GM18502 (cell line): Measurements from ENCODE around the gene TTLL13.
A peak's percentile ranks its signal among the peaks of the same experiment; 100 is the strongest.
"Not testable (repeated sequence)": the region's sequence is repeated elsewhere in the genome, so short reads cannot be mapped to it uniquely, and the experiment has no call there.

Experiments
- ATAC-seq: cut with Tn5 transposase; IDR thresholded peaks from one replicate; pipeline ENCODE4 v1.9.1; 2021; ENCODE audit warnings: mild to moderate bottlenecking; ENCODE audit not compliant: unreplicated experiment, poor library complexity

TTLL13 gene

GRCh38 chr15:90234096-90234988 is 15.0 kb upstream of the TTLL13 start, which contains the start of gene GDPGP1:
Gene GDPGP1, plus strand, starts transcription at chr15:90234209. Its CDS starts 6,700 bp downstream, at chr15:90240909.
- peak; percentile 68 for ATAC-seq

GRCh38 chr15:90239371-90239770 is 10.0 kb upstream of the TTLL13 start:
- ATAC-seq = no peak

- ATAC-seq = no peak
Measured at GRCh38 chr15:90240856-90241255, 8.5 kb upstream of the TTLL13 start.

GRCh38 chr15:90241343-90242192 is 7.8 kb upstream of the TTLL13 start:
- ATAC-seq = no peak

- ATAC-seq = no peak
Measured at GRCh38 chr15:90243943-90244639, 5.3 kb upstream of the TTLL13 start.

- ATAC-seq = no peak
Measured at GRCh38 chr15:90248789-90249202, 560 bp upstream of the TTLL13 start.

GRCh38 chr15:90257776-90258175 is 8.4 kb downstream of the TTLL13 start:
- ATAC-seq = no peak

- ATAC-seq = peak; percentile 75
Measured at GRCh38 chr15:90259524-90259923, 10.2 kb downstream of the TTLL13 start.

- not testable (repeated sequence) for ATAC-seq
Measured at GRCh38 chr15:90260731-90261130, 11.4 kb downstream of the TTLL13 start.

- ATAC-seq = no peak
Measured at GRCh38 chr15:90261811-90262210, 12.5 kb downstream of the TTLL13 start.

GRCh38 chr15:90262426-90262825 is 13.1 kb downstream of the TTLL13 start:
- ATAC-seq = no peak

GRCh38 chr15:90264671-90265070 is 15.3 kb downstream of the TTLL13 start:
- no peak for ATAC-seq

GRCh38 chr15:90265271-90266060 is 16.1 kb downstream of the TTLL13 start, which contains the start of gene NGRN:
Gene NGRN, plus strand, starts transcription at chr15:90265672. Its CDS starts 41 bp downstream, at chr15:90265713.
- ATAC-seq = peak; percentile 96

GRCh38 chr15:90266061-90266431 is 16.7 kb downstream of the TTLL13 start:
- ATAC-seq = peak; percentile 15

GRCh38 chr15:90266485-90266884 is 17.1 kb downstream of the TTLL13 start:
- ATAC-seq = no peak

GRCh38 chr15:90268415-90268814 is 19.1 kb downstream of the TTLL13 start:
- no peak for ATAC-seq

- ATAC-seq = no peak
Measured at GRCh38 chr15:90270502-90271150, 21.3 kb downstream of the TTLL13 start.

- no peak for ATAC-seq
Measured at GRCh38 chr15:90271459-90272166, 22.3 kb downstream of the TTLL13 start.
